HepG2 (cell line): Measurements from ENCODE around the gene KANSL1L. TPM values are rescaled to one million over a fixed set of nuclear protein-coding genes. Genes with fewer than 3 reads are reported as not detected.

Experiments used
- IRF2 ChIP-seq: IDR thresholded peaks from 2 replicates; pipeline ENCODE4 v1.6.1; 2018; ENCODE audit warnings: missing genetic modification reagents, missing compliant biosample characterization
- SNAI1 ChIP-seq: sonication (generic); formaldehyde crosslinking; IDR thresholded peaks from 2 replicates; pipeline ENCODE4 v1.5.0; 2020; ENCODE audit warnings: mild to moderate bottlenecking, missing genetic modification reagents, borderline replicate concordance
- SNRNP70 ChIP-seq: fragments of 200-400 bp; formaldehyde crosslinking; IDR thresholded peaks from 2 replicates; pipeline ENCODE4 v1.6.1; 2017; ENCODE audit warnings: mild to moderate bottlenecking, low read depth, low read length, moderate library complexity
- ZBTB42 ChIP-seq: sonication (generic); formaldehyde crosslinking; IDR thresholded peaks from 2 replicates; pipeline ENCODE4 v1.5.0; 2020; ENCODE audit warnings: mild to moderate bottlenecking, missing genetic modification reagents
- ZC3H4 ChIP-seq: sonication (generic); formaldehyde crosslinking; IDR thresholded peaks from 2 replicates; pipeline ENCODE4 v1.4.0; 2020; ENCODE audit warnings: missing genetic modification reagents, borderline replicate concordance
- ZEB1 ChIP-seq: IDR thresholded peaks from 2 replicates; pipeline ENCODE4 v1.6.1; 2012; ENCODE audit warnings: mild to moderate bottlenecking, low read depth, inconsistent platforms; ENCODE audit not compliant: insufficient replicate concordance
- ZFP36L1 ChIP-seq: sonication (generic); formaldehyde crosslinking; IDR thresholded peaks from 2 replicates; pipeline ENCODE4 v1.8.0; 2022; ENCODE audit warnings: mild to moderate bottlenecking, missing genetic modification reagents, moderate library complexity
- ZFYVE20 ChIP-seq: sonication (generic); formaldehyde crosslinking; IDR thresholded peaks from 2 replicates; pipeline ENCODE4 v1.8.0; 2023; ENCODE audit warnings: low read depth, mild to moderate bottlenecking, moderate library complexity, missing genetic modification reagents, borderline replicate concordance
- ZNF530 ChIP-seq: sonication (generic); formaldehyde crosslinking; IDR thresholded peaks from 2 replicates; pipeline ENCODE4 v1.5.0; 2020; ENCODE audit warnings: low read depth, mild to moderate bottlenecking, missing genetic modification reagents
- polyA plus RNA-seq, 8 experiments: library from polyadenylated mRNA; depleted of rRNA in 3 of 8; stranded (reverse) in 7 of 8; unstranded in 1 of 8; fragments of >200 nt; fragmentation: Illumina TruSeq in 4 of 8; extraction: Trizol in 4 of 8; gene quantifications; 2 replicates each; pipeline versions ENCODE4 v1.2.1 to v1.2.3, GENCODE V29; 2011 to 2016; ENCODE audit warnings: low read depth in 4 of 8, missing spikeins in 1 of 8, mixed read lengths in 1 of 8; ENCODE audit not compliant: insufficient read depth in 1 of 8
- total RNA-seq, 5 experiments: library from RNA; depleted of rRNA; stranded (reverse); fragments of >200 nt; fragmentation: Illumina TruSeq; extraction: Trizol; gene quantifications; 2 replicates each; pipeline ENCODE4 v1.2.3, GENCODE V29; 2016; ENCODE audit warnings: low read depth in 1 of 5
- TF ChIP-seq, protein P1 (sequence below), 2 experiments: fragments of 450-650 bp in 1 of 2; sonication (generic) in 1 of 2; formaldehyde crosslinking in 1 of 2; IDR thresholded peaks; 2 replicates each; pipeline versions ENCODE4 v1.6.1 to v1.8.0; 2016 to 2022; ENCODE audit warnings: antibody characterized with exemption in 1 of 2, mild to moderate bottlenecking in 1 of 2, missing genetic modification reagents in 1 of 2
- TF ChIP-seq, protein P2 (sequence below): sonication (generic); formaldehyde crosslinking; IDR thresholded peaks from 2 replicates; pipeline ENCODE4 v1.4.0; 2020; ENCODE audit warnings: low read depth, missing genetic modification reagents
- TF ChIP-seq, protein P3 (sequence below): sonication (generic); formaldehyde crosslinking; IDR thresholded peaks from 2 replicates; pipeline ENCODE4 v1.5.1; 2020; ENCODE audit warnings: missing genetic modification reagents, mild to moderate bottlenecking, borderline replicate concordance
- TF ChIP-seq, protein P4 (sequence below): sonication (generic); formaldehyde crosslinking; IDR thresholded peaks from 2 replicates; pipeline ENCODE4 v1.4.0; 2020; ENCODE audit warnings: missing genetic modification reagents, borderline replicate concordance

Gene KANSL1L
- total and polyA plus RNA-seq, 2 of the 13 experiments (the other 11 are each of a cell fraction or from before 2014, with no cell fraction given): 5.4 to 10.3 TPM

DNA sequence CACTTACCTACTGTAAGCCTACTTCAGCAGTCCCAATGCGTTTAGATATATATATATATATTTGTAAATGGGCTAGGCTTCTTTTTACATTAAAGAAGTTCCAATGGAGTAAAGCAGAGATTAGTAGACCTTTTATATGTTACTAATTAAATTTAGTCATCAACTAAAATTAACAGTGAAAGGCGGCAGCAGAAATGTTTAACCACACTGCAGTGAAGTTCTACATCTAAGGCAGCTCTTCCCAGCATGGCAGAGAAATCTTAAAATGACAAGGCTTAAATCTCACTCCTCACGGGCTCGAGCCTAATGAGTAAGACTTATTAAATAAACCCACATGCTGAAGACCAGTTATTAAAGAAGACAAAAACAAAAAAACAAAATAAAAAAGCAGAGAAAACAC lies 19.1 kb upstream of the KANSL1L start (continued):
- TF ChIP-seq, protein P1, sequence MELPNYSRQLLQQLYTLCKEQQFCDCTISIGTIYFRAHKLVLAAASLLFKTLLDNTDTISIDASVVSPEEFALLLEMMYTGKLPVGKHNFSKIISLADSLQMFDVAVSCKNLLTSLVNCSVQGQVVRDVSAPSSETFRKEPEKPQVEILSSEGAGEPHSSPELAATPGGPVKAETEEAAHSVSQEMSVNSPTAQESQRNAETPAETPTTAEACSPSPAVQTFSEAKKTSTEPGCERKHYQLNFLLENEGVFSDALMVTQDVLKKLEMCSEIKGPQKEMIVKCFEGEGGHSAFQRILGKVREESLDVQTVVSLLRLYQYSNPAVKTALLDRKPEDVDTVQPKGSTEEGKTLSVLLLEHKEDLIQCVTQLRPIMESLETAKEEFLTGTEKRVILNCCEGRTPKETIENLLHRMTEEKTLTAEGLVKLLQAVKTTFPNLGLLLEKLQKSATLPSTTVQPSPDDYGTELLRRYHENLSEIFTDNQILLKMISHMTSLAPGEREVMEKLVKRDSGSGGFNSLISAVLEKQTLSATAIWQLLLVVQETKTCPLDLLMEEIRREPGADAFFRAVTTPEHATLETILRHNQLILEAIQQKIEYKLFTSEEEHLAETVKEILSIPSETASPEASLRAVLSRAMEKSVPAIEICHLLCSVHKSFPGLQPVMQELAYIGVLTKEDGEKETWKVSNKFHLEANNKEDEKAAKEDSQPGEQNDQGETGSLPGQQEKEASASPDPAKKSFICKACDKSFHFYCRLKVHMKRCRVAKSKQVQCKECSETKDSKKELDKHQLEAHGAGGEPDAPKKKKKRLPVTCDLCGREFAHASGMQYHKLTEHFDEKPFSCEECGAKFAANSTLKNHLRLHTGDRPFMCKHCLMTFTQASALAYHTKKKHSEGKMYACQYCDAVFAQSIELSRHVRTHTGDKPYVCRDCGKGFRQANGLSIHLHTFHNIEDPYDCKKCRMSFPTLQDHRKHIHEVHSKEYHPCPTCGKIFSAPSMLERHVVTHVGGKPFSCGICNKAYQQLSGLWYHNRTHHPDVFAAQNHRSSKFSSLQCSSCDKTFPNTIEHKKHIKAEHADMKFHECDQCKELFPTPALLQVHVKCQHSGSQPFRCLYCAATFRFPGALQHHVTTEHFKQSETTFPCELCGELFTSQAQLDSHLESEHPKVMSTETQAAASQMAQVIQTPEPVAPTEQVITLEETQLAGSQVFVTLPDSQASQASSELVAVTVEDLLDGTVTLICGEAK (IDR thresholded peaks at IDR 0.05): no peak
- TF ChIP-seq, protein P1 (CRISPR knock-in tag; IDR thresholded peaks at IDR 0.05): no peak
- no peak for TF ChIP-seq SNRNP70
- TF ChIP-seq, protein P2, sequence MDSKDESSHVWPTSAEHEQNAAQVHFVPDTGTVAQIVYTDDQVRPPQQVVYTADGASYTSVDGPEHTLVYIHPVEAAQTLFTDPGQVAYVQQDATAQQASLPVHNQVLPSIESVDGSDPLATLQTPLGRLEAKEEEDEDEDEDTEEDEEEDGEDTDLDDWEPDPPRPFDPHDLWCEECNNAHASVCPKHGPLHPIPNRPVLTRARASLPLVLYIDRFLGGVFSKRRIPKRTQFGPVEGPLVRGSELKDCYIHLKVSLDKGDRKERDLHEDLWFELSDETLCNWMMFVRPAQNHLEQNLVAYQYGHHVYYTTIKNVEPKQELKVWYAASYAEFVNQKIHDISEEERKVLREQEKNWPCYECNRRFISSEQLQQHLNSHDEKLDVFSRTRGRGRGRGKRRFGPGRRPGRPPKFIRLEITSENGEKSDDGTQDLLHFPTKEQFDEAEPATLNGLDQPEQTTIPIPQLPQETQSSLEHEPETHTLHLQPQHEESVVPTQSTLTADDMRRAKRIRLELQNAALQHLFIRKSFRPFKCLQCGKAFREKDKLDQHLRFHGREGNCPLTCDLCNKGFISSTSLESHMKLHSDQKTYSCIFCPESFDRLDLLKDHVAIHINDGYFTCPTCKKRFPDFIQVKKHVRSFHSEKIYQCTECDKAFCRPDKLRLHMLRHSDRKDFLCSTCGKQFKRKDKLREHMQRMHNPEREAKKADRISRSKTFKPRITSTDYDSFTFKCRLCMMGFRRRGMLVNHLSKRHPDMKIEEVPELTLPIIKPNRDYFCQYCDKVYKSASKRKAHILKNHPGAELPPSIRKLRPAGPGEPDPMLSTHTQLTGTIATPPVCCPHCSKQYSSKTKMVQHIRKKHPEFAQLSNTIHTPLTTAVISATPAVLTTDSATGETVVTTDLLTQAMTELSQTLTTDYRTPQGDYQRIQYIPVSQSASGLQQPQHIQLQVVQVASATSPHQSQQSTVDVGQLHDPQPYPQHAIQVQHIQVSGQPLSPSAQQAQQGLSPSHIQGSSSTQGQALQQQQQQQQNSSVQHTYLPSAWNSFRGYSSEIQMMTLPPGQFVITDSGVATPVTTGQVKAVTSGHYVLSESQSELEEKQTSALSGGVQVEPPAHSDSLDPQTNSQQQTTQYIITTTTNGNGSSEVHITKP (CRISPR knock-in tag): no peak
- no peak for TF ChIP-seq ZFP36L1
- no peak for TF ChIP-seq ZFYVE20 (CRISPR knock-in tag)
- TF ChIP-seq ZNF530 (CRISPR knock-in tag): no peak
- TF ChIP-seq, protein P3, sequence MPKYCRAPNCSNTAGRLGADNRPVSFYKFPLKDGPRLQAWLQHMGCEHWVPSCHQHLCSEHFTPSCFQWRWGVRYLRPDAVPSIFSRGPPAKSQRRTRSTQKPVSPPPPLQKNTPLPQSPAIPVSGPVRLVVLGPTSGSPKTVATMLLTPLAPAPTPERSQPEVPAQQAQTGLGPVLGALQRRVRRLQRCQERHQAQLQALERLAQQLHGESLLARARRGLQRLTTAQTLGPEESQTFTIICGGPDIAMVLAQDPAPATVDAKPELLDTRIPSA (CRISPR knock-in tag): no peak
- no peak for TF ChIP-seq ZBTB42 (CRISPR knock-in tag)
- TF ChIP-seq SNAI1 (CRISPR knock-in tag): no peak
- TF ChIP-seq ZC3H4: no peak
- TF ChIP-seq IRF2 (CRISPR knock-in tag): no peak
- TF ChIP-seq ZEB1: no peak
- TF ChIP-seq, protein P4, sequence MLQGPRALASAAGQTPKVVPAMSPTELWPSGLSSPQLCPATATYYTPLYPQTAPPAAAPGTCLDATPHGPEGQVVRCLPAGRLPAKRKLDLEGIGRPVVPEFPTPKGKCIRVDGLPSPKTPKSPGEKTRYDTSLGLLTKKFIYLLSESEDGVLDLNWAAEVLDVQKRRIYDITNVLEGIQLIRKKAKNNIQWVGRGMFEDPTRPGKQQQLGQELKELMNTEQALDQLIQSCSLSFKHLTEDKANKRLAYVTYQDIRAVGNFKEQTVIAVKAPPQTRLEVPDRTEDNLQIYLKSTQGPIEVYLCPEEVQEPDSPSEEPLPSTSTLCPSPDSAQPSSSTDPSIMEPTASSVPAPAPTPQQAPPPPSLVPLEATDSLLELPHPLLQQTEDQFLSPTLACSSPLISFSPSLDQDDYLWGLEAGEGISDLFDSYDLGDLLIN: no peak
